Hematopoietic multipotent progenitor cell (in vitro differentiated cells): ENCODE data around the gene ZNF639. TPM values are rescaled to one million over a fixed set of nuclear protein-coding genes. Genes with fewer than 3 reads are reported as not detected.
A peak's percentile ranks its signal among the peaks of the same experiment; 100 is the strongest.

Experiments used
- DNase-seq, 3 donors: peaks; one replicate each; pipeline ENCODE4 v3.0.0-alpha.2; 2011 to 2015; ENCODE audit warnings: low read depth in 2 of 3, low spot score in 2 of 3
- total RNA-seq: library from RNA; depleted of rRNA; stranded (reverse); fragments of >200 nt; gene quantifications from one replicate; pipeline ENCODE4 v1.2.3, GENCODE V29; 2012

ZNF639 gene
- total RNA-seq, 1 donor: 40.1 TPM

GRCh38 chr3:179309225-179310078, 13.4 kb upstream of the ZNF639 start:
- DNase-seq: no peak

GRCh38 chr3:179318876-179319275, 4.0 kb upstream of the ZNF639 start:
- DNase-seq: no peak

- DNase-seq: peak in 1 of 3 donors; percentile 47
Observed at GRCh38 chr3:179321668-179322285, 1.1 kb upstream of the ZNF639 start.

GRCh38 chr3:179323197-179324110, 623 bp downstream of the ZNF639 start:
- DNase-seq: peak; percentile 39 to 78 (median 71)

GRCh38 chr3:179324270-179324754, 1.5 kb downstream of the ZNF639 start:
- DNase-seq: peak in 1 of 3 donors; percentile 10

GRCh38 chr3:179330438-179330837, 7.6 kb downstream of the ZNF639 start:
- no peak for DNase-seq

GRCh38 chr3:179332240-179332639, 9.4 kb downstream of the ZNF639 start:
- no peak for DNase-seq

- no peak for DNase-seq
Observed at GRCh38 chr3:179333084-179333483, 10.3 kb downstream of the ZNF639 start.

- no peak for DNase-seq
Observed at GRCh38 chr3:179336345-179336929, 13.6 kb downstream of the ZNF639 start.

- peak; percentile 66 to 96 (median 92) for DNase-seq
Observed at GRCh38 chr3:179347345-179348194, 24.7 kb downstream of the ZNF639 start, which contains the start of gene MFN1. MFN1 (plus strand) TSS chr3:179347709; CDS start chr3:179348852, 1,143 bp downstream.

- DNase-seq: peak in 2 of 3 donors; percentile 26 to 43
Observed at GRCh38 chr3:179348325-179349013, 25.6 kb downstream of the ZNF639 start.

- DNase-seq: no peak
Observed at GRCh38 chr3:179355996-179356395, 33.2 kb downstream of the ZNF639 start.

- DNase-seq: no peak
Observed at GRCh38 chr3:179363332-179363731, 40.5 kb downstream of the ZNF639 start.

GRCh38 chr3:179369621-179370020, 46.8 kb downstream of the ZNF639 start:
- DNase-seq: no peak

- peak in 1 of 3 donors; percentile 4 for DNase-seq
Observed at GRCh38 chr3:179373938-179374337, 51.1 kb downstream of the ZNF639 start.

GRCh38 chr3:179375091-179375999, 52.5 kb downstream of the ZNF639 start:
- no peak for DNase-seq

- DNase-seq: no peak
Observed at GRCh38 chr3:179376474-179376873, 53.6 kb downstream of the ZNF639 start.
